Right forelimb (tissue), 1 donor: ENCODE measurements around the gene IGF2BP1.

Source experiments
- DNase-seq: peaks from one replicate; pipeline ENCODE4 v3.0.0-alpha.2; 2018

The IGF2BP1 gene

DNA sequence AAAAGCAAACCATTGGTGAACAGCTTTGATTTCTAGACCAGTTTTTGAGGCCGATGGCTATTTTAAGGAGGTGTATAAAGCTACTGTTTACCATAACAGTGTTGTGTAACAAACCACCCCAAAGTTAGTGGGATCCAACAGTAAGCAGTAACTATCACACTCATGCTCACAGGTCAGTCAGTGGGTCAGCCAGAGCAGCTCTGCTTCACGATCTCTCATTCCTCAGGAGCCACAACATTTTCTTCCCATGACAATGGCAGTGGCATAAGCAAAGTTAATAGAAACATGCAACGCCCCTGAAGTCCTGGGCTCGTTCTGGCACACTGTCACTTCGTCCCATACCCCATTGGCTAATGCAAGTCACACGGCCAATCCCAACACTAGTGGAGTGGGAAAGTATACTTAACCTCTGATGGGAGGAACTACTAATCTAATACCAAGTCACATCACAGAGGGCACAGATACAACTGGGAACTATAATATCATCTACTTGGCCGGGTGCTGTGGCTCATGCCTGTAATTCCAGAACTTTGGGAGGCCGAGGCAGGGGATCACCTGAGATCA lies 107.4 kb downstream of the IGF2BP1 start:
- DNase-seq = no peak
